ENCODE results near the gene KRT37. TPM values are rescaled to one million over a fixed set of nuclear protein-coding genes. Genes with fewer than 3 reads are reported as not detected.

The KRT37 gene
- total RNA-seq, 1 experiment from 2014 or later = not detected

- BruUV-seq (replicated peaks) = no TSS peak
- Histone ChIP-seq H3K4me1 (ENCODE audit: control insufficient read depth, insufficient read depth, low read length) (peaks cover 17% of the 10 kb centered on the region; the same call in 1 of the 2 replicates), H3K36me3 (ENCODE audit: control insufficient read depth, insufficient read depth, low read length) (no peaks in the 10 kb centered on the region), H3K27me3 (ENCODE audit: control insufficient read depth, insufficient read depth, low read length) (no peaks in the 10 kb centered on the region), H3K9me3 (ENCODE audit: control insufficient read depth, insufficient read depth, low read depth, low read length) (no peaks in the 10 kb centered on the region), H3K4me3 (ENCODE audit: low read depth in 2 of 2, low read length in 2 of 2) (no peak overlapping the region), H3K27ac (ENCODE audit: low read length) (no peak overlapping the region; the same call in 1 of the 2 replicates)
- intact Hi-C loops (cut with micrococcal nuclease; ENCODE audit: unreplicated experiment) = no loop called here
- DNase-seq (ENCODE audit: low read depth, low spot score) (no peak), ATAC-seq (no peak)
- CTCF ChIA-PET = no interaction called here
- TF ChIP-seq, protein P1, sequence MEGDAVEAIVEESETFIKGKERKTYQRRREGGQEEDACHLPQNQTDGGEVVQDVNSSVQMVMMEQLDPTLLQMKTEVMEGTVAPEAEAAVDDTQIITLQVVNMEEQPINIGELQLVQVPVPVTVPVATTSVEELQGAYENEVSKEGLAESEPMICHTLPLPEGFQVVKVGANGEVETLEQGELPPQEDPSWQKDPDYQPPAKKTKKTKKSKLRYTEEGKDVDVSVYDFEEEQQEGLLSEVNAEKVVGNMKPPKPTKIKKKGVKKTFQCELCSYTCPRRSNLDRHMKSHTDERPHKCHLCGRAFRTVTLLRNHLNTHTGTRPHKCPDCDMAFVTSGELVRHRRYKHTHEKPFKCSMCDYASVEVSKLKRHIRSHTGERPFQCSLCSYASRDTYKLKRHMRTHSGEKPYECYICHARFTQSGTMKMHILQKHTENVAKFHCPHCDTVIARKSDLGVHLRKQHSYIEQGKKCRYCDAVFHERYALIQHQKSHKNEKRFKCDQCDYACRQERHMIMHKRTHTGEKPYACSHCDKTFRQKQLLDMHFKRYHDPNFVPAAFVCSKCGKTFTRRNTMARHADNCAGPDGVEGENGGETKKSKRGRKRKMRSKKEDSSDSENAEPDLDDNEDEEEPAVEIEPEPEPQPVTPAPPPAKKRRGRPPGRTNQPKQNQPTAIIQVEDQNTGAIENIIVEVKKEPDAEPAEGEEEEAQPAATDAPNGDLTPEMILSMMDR (IDR thresholded peaks at IDR 0.05) = no peak
- TF ChIP-seq TCF7L2 (IDR thresholded peaks at IDR 0.05; ENCODE audit: low read depth, low read length) (no peak), POLR2AphosphoS5 (IDR thresholded peaks at IDR 0.05; ENCODE audit: low read depth, low read length) (no peak), SIN3A (IDR thresholded peaks at IDR 0.05; ENCODE audit: borderline replicate concordance, insufficient read depth, low read depth, low read length) (no peak)
- TF ChIP-seq, protein P2, sequence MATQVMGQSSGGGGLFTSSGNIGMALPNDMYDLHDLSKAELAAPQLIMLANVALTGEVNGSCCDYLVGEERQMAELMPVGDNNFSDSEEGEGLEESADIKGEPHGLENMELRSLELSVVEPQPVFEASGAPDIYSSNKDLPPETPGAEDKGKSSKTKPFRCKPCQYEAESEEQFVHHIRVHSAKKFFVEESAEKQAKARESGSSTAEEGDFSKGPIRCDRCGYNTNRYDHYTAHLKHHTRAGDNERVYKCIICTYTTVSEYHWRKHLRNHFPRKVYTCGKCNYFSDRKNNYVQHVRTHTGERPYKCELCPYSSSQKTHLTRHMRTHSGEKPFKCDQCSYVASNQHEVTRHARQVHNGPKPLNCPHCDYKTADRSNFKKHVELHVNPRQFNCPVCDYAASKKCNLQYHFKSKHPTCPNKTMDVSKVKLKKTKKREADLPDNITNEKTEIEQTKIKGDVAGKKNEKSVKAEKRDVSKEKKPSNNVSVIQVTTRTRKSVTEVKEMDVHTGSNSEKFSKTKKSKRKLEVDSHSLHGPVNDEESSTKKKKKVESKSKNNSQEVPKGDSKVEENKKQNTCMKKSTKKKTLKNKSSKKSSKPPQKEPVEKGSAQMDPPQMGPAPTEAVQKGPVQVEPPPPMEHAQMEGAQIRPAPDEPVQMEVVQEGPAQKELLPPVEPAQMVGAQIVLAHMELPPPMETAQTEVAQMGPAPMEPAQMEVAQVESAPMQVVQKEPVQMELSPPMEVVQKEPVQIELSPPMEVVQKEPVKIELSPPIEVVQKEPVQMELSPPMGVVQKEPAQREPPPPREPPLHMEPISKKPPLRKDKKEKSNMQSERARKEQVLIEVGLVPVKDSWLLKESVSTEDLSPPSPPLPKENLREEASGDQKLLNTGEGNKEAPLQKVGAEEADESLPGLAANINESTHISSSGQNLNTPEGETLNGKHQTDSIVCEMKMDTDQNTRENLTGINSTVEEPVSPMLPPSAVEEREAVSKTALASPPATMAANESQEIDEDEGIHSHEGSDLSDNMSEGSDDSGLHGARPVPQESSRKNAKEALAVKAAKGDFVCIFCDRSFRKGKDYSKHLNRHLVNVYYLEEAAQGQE (IDR thresholded peaks at IDR 0.05; ENCODE audit: insufficient read depth in 1 of 2, low read depth in 2 of 2, low read length in 1 of 2) = no peak
- POLR2A ChIA-PET = interaction anchor here (0.5 kb wide), 1 partner anchor 82 kb away, joined by 4 read pairs; no protein-coding TSS in a partner anchor
- in situ Hi-C loops (cut with HindIII; ENCODE audit: low pct_unique_long_range_greater_than_20kb, low sequenced_read_pairs) = no loop called here
Observed at GRCh38 chr17:41413982-41414381, 10.4 kb downstream of the KRT37 start.

- no peaks in the 10 kb centered on the region for H3K27me3 ChIP-seq (ENCODE audit: control insufficient read depth, insufficient read depth, low read length)
- intact Hi-C loops (cut with micrococcal nuclease; ENCODE audit: unreplicated experiment) (no loop called here), in situ Hi-C loops (cut with HindIII; ENCODE audit: low pct_unique_long_range_greater_than_20kb, low sequenced_read_pairs) (no loop called here)
- ChIA-PET CTCF (no interaction called here), POLR2A (interaction anchor here (0.5 kb wide), 1 partner anchor 83 kb away, joined by 4 read pairs; no protein-coding TSS in a partner anchor)
- H3K36me3 ChIP-seq (ENCODE audit: control insufficient read depth, insufficient read depth, low read length) = no peaks in the 10 kb centered on the region
- H3K4me3 ChIP-seq (ENCODE audit: low read depth in 2 of 2, low read length in 2 of 2) = no peak overlapping the region
- peak overlapping the region; percentile 62 for H3K27ac ChIP-seq (ENCODE audit: low read length)
- peaks cover 17% of the 10 kb centered on the region; the same call in 1 of the 2 replicates for H3K4me1 ChIP-seq (ENCODE audit: control insufficient read depth, insufficient read depth, low read length)
- ATAC-seq = no peak
- TF ChIP-seq, protein P2 (IDR thresholded peaks at IDR 0.05; ENCODE audit: insufficient read depth in 1 of 2, low read depth in 2 of 2, low read length in 1 of 2) = no peak
- TF ChIP-seq POLR2AphosphoS5 (IDR thresholded peaks at IDR 0.05; ENCODE audit: low read depth, low read length) (no peak), SIN3A (IDR thresholded peaks at IDR 0.05; ENCODE audit: borderline replicate concordance, insufficient read depth, low read depth, low read length) (no peak), TCF7L2 (IDR thresholded peaks at IDR 0.05; ENCODE audit: low read depth, low read length) (no peak)
- TF ChIP-seq, protein P1 (IDR thresholded peaks at IDR 0.05) = no peak
- no peak for DNase-seq (ENCODE audit: low read depth, low spot score)
- no TSS peak for BruUV-seq (replicated peaks)
- H3K9me3 ChIP-seq (ENCODE audit: control insufficient read depth, insufficient read depth, low read depth, low read length) = no peaks in the 10 kb centered on the region
Observed at GRCh38 chr17:41413353-41413957, 10.9 kb downstream of the KRT37 start.
